ENCODE measurements around the gene APBA1. TPM values are rescaled to one million over a fixed set of nuclear protein-coding genes. Genes with fewer than 3 reads are reported as not detected.

Gene APBA1
- total and polyA plus RNA-seq, 2 of the 8 experiments (the other 6 are each of a cell fraction or from before 2014, with no cell fraction given), result 0.36 to 0.60 TPM

- TF ChIP-seq SAP30 (IDR thresholded peaks at IDR 0.05; ENCODE audit: insufficient read depth, insufficient replicate concordance, low read length) (no peak), TCF12 (IDR thresholded peaks at IDR 0.05; ENCODE audit: low read depth, low read length) (no peak), POLR2A (IDR thresholded peaks at IDR 0.05; ENCODE audit: control extremely low read depth in 1 of 2, low read depth in 2 of 2, low read length in 2 of 2) (no peak)
Observed at GRCh38 chr9:69455311-69455710, 216.9 kb downstream of the APBA1 start (continued).

Data from H1 (cell line).